Naive thymus-derived CD4-positive, alpha-beta T cell (primary cell): ENCODE results near the gene CXCL1. TPM values are rescaled to one million over a fixed set of nuclear protein-coding genes. Genes with fewer than 3 reads are reported as not detected.
"Not testable (repeated sequence)": the region's sequence is repeated elsewhere in the genome, so short reads cannot be mapped to it uniquely, and the experiment has no call there.

ENCODE experiments used
- ATAC-seq: fragments of 150-1000 bp; cut with Tn5 transposase; 2 replicates; pipeline ENCODE4 v1.10.0; 2021; ENCODE audit warnings: mild to moderate bottlenecking, moderate library complexity
- CTCF ChIA-PET: fragments of 350-600 bp; sonication (Branson Sonifier 250); formaldehyde crosslinking; loops from one replicate; lab custom pipeline; 2021; ENCODE audit warnings: antibody characterized with exemption; lab: Charles Lee
- POLR2A ChIA-PET: fragments of 350-600 bp; sonication (Branson Sonifier 250); formaldehyde crosslinking; loops from one replicate; lab custom pipeline; 2021; ENCODE audit warnings: antibody characterized with exemption, inconsistent platforms; lab: Charles Lee
- DNase-seq, 9 donors: peaks; one replicate each; pipeline versions ENCODE4 v3.0.0 to v3.0.0-alpha.2; 2020 to 2022; ENCODE audit warnings: mixed read lengths in 1 of 9
- H3K27ac ChIP-seq: one replicate; pipeline ENCODE4 v1.7.0; 2013; ENCODE audit warnings: mild to moderate bottlenecking, low read depth, low read length, moderate library complexity
- H3K27me3 ChIP-seq, 2 donors: one replicate each; pipeline ENCODE4 v1.7.0; 2013; ENCODE audit warnings: low read length in 2 of 2, mild to moderate bottlenecking in 2 of 2, moderate library complexity in 2 of 2; ENCODE audit not compliant: control insufficient read depth in 2 of 2, insufficient read depth in 2 of 2
- H3K36me3 ChIP-seq, 3 experiments: 1 replicate in 2 of 3; 2 replicates in 1 of 3; pipeline ENCODE4 v1.7.0; 2013; ENCODE audit warnings: low read length in 3 of 3, mild to moderate bottlenecking in 3 of 3, moderate library complexity in 1 of 3; ENCODE audit not compliant: insufficient read depth in 3 of 3, control insufficient read depth in 2 of 3
- H3K4me1 ChIP-seq, 2 donors: one replicate each; pipeline ENCODE4 v1.7.0; 2013; ENCODE audit warnings: low read length in 2 of 2, mild to moderate bottlenecking in 2 of 2, moderate library complexity in 1 of 2; ENCODE audit not compliant: control insufficient read depth in 2 of 2, insufficient read depth in 2 of 2
- H3K4me3 ChIP-seq: 2 replicates; pipeline ENCODE4 v1.7.0; 2013; ENCODE audit warnings: mild to moderate bottlenecking, low read length
- H3K9me3 ChIP-seq, 3 experiments: 1 replicate in 2 of 3; 2 replicates in 1 of 3; pipeline ENCODE4 v1.7.0; 2013; ENCODE audit warnings: low read length in 3 of 3; ENCODE audit not compliant: control insufficient read depth in 2 of 3
- H3K27ac Mint-ChIP-seq, 9 donors: one replicate each; pipeline ENCODE4 v1.8.0; 2020 to 2022; ENCODE audit warnings: mixed read lengths in 9 of 9, mild to moderate bottlenecking in 8 of 9, moderate library complexity in 5 of 9, inconsistent platforms in 2 of 9
- H3K27me3 Mint-ChIP-seq, 5 donors: one replicate each; pipeline ENCODE4 v1.8.0; 2021 to 2022; ENCODE audit warnings: mixed read lengths in 5 of 5, mild to moderate bottlenecking in 1 of 5
- H3K36me3 Mint-ChIP-seq, 5 donors: one replicate each; pipeline ENCODE4 v1.8.0; 2020 to 2022; ENCODE audit warnings: mixed read lengths in 5 of 5, mild to moderate bottlenecking in 3 of 5, inconsistent platforms in 1 of 5
- H3K4me1 Mint-ChIP-seq, 7 donors: one replicate each; pipeline ENCODE4 v1.8.0; 2020 to 2022; ENCODE audit warnings: mixed read lengths in 7 of 7, mild to moderate bottlenecking in 3 of 7, inconsistent platforms in 1 of 7
- H3K4me3 Mint-ChIP-seq, 10 donors: one replicate each; pipeline ENCODE4 v1.8.0; 2020 to 2022; ENCODE audit warnings: mild to moderate bottlenecking in 10 of 10, mixed read lengths in 10 of 10, moderate library complexity in 6 of 10, inconsistent platforms in 2 of 10
- H3K9me3 Mint-ChIP-seq, 11 donors: one replicate each; pipeline ENCODE4 v1.8.0; 2020 to 2022; ENCODE audit warnings: mixed read lengths in 11 of 11, mild to moderate bottlenecking in 4 of 11, inconsistent platforms in 1 of 11, moderate library complexity in 1 of 11
- intact Hi-C, 2 donors: fragments of 100-400 bp; cut with micrococcal nuclease; formaldehyde crosslinking; loops; one replicate each; pipeline ENCODE4 v1.15.1; 2023
- polyA plus RNA-seq, 2 donors: library from polyadenylated mRNA; unstranded; fragments of 300-500 nt; fragmentation: Illumina TruSeq; gene quantifications; one replicate each; pipeline ENCODE4 v1.2.3, GENCODE V29; 2021
- total RNA-seq, 6 experiments: library from RNA in 5 of 6; stranded (reverse) in 5 of 6; gene quantifications; 1 replicate in 5 of 6; 2 replicates in 1 of 6; pipeline ENCODE4 v1.2.3 and lab custom pipeline; 2021 to 2026

Gene CXCL1
- total and polyA plus RNA-seq, 7 experiments from 2014 or later = 0.56 to 3.3 TPM; not detected in 5

- H3K36me3 Mint-ChIP-seq = no peaks in the 10 kb centered on the region
- POLR2A ChIA-PET = no interaction called here
- intact Hi-C loops = no loop called here
- Histone ChIP-seq H3K9me3 (no peaks in the 10 kb centered on the region), H3K36me3 (no peaks in the 10 kb centered on the region), H3K27ac (no peak overlapping the region), H3K4me1 (no peaks in the 10 kb centered on the region), H3K27me3 (no peaks in the 10 kb centered on the region), H3K4me3 (no peak overlapping the region)
- no peaks in the 10 kb centered on the region for H3K4me1 Mint-ChIP-seq
- DNase-seq (no peak), ATAC-seq (no peak)
- CTCF ChIA-PET = no interaction called here
- H3K4me3 Mint-ChIP-seq = no peak overlapping the region
- H3K27ac Mint-ChIP-seq = no peak overlapping the region
- peaks cover 0 to 4% (median 0%) of the 10 kb centered on the region in 11 donors for H3K9me3 Mint-ChIP-seq
- H3K27me3 Mint-ChIP-seq = no peaks in the 10 kb centered on the region
Measured at GRCh38 chr4:73897380-73898136, 28.4 kb downstream of the CXCL1 start.

DNA sequence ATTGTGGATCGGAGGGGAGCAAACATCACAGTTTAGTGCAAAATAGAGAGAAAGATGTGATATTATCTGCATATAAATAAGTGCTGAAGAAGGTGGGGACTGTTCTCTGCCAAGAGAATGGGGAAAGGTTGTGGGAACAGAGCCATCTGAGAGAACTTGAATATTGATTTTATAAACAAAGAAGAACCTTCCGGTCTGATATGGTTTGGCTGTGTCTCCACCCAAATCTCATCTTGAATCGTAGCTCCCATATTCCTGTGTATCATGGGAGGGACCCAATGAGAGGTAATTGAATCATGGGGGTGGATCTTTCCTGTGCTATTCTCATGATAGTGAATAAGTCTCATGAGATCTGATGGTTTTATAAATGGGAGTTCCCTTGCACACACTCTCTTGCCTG, 30.1 kb downstream of the CXCL1 start:
- H3K4me3 Mint-ChIP-seq, DNase-seq, intact Hi-C loops, H3K4me1 ChIP-seq, H3K27ac Mint-ChIP-seq, CTCF ChIA-PET, H3K4me3 ChIP-seq, H3K36me3 ChIP-seq, H3K9me3 ChIP-seq, H3K36me3 Mint-ChIP-seq, H3K27me3 ChIP-seq, H3K27me3 Mint-ChIP-seq, ATAC-seq, POLR2A ChIA-PET, H3K27ac ChIP-seq, H3K4me1 Mint-ChIP-seq, H3K9me3 Mint-ChIP-seq: not testable (repeated sequence)

- no peak for ATAC-seq
- CTCF ChIA-PET = no interaction called here
- H3K4me3 Mint-ChIP-seq = no peak overlapping the region
Measured at GRCh38 chr4:73901031-73901430, 31.8 kb downstream of the CXCL1 start.

GRCh38 chr4:73902038-73902637, 32.9 kb downstream of the CXCL1 start:
- POLR2A ChIA-PET = interaction anchor here (0.6 kb wide), 1 partner anchor 445 kb away, joined by 3 read pairs; no protein-coding TSS in a partner anchor
- Histone ChIP-seq H3K27me3 (no peaks in the 10 kb centered on the region), H3K27ac (no peak overlapping the region), H3K4me3 (no peak overlapping the region), H3K9me3 (no peaks in the 10 kb centered on the region), H3K4me1 (no peaks in the 10 kb centered on the region), H3K36me3 (no peaks in the 10 kb centered on the region)
- no peak for DNase-seq
- Mint-ChIP-seq H3K4me3 (no peak overlapping the region), H3K36me3 (no peaks in the 10 kb centered on the region), H3K27ac (no peak overlapping the region), H3K9me3 (peaks cover 0 to 5% (median 2%) of the 10 kb centered on the region in 11 donors), H3K4me1 (no peaks in the 10 kb centered on the region), H3K27me3 (no peaks in the 10 kb centered on the region)
- CTCF ChIA-PET = no interaction called here
- ATAC-seq = no peak
- intact Hi-C loops = no loop called here

More at GRCh38 chr4:73901031-73901430, 31.8 kb downstream of the CXCL1 start:
- POLR2A ChIA-PET = no interaction called here
- no peak for DNase-seq
- intact Hi-C loops = no loop called here
- no peaks in the 10 kb centered on the region for H3K4me1 Mint-ChIP-seq
- Histone ChIP-seq H3K4me3 (no peak overlapping the region), H3K36me3 (no peaks in the 10 kb centered on the region), H3K9me3 (no peaks in the 10 kb centered on the region), H3K27me3 (no peaks in the 10 kb centered on the region), H3K27ac (no peak overlapping the region), H3K4me1 (no peaks in the 10 kb centered on the region)
- H3K9me3 Mint-ChIP-seq = peaks cover 0 to 4% (median 0%) of the 10 kb centered on the region in 11 donors
- H3K36me3 Mint-ChIP-seq = no peaks in the 10 kb centered on the region
- H3K27ac Mint-ChIP-seq = no peak overlapping the region
- H3K27me3 Mint-ChIP-seq = no peaks in the 10 kb centered on the region

- H3K27ac Mint-ChIP-seq = no peak overlapping the region
- Histone ChIP-seq H3K4me1 (no peaks in the 10 kb centered on the region), H3K4me3 (no peak overlapping the region), H3K27ac (no peak overlapping the region), H3K36me3 (no peaks in the 10 kb centered on the region), H3K9me3 (no peaks in the 10 kb centered on the region), H3K27me3 (no peaks in the 10 kb centered on the region)
- intact Hi-C loops = no loop called here
- H3K27me3 Mint-ChIP-seq = no peaks in the 10 kb centered on the region
- H3K4me3 Mint-ChIP-seq = no peak overlapping the region
- ATAC-seq = no peak
- H3K36me3 Mint-ChIP-seq = no peaks in the 10 kb centered on the region
- DNase-seq = no peak
- H3K4me1 Mint-ChIP-seq = no peaks in the 10 kb centered on the region
- ChIA-PET POLR2A (no interaction called here), CTCF (no interaction called here)
- H3K9me3 Mint-ChIP-seq = peaks cover 0 to 10% (median 3%) of the 10 kb centered on the region in 11 donors
Measured at GRCh38 chr4:73902817-73903547, 33.8 kb downstream of the CXCL1 start.

DNA sequence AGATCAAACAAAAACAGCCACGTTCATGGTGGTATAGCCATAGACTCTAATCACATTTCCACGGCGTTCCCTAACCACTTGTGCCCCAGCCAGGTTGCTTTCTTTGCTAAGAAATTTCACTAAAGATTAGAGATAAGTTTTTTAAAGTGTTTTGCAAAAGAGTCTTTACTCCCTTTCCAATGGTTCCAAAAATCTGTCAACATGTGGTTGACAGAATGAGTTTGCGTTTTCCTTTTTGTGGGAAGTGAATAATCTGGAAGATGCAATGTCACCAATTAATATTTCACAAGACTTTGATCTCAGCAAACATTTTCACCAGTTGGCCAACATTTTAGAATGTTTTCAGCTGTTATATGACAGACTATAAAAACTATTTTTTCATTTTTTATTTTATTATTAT, 35.3 kb downstream of the CXCL1 start:
- H3K36me3 ChIP-seq = no peaks in the 10 kb centered on the region
- peaks cover 0 to 10% (median 3%) of the 10 kb centered on the region in 11 donors for H3K9me3 Mint-ChIP-seq
- no peaks in the 10 kb centered on the region for H3K9me3 ChIP-seq
- H3K4me1 Mint-ChIP-seq = no peaks in the 10 kb centered on the region
- no peak overlapping the region for H3K4me3 Mint-ChIP-seq
- no peaks in the 10 kb centered on the region for H3K36me3 Mint-ChIP-seq
- DNase-seq (no peak), ATAC-seq (no peak)
- no peak overlapping the region for H3K27ac Mint-ChIP-seq
- intact Hi-C loops = no loop called here
- ChIA-PET POLR2A (no interaction called here), CTCF (no interaction called here)
- H3K4me3 ChIP-seq = no peak overlapping the region
- no peaks in the 10 kb centered on the region for H3K27me3 Mint-ChIP-seq
- no peak overlapping the region for H3K27ac ChIP-seq
- no peaks in the 10 kb centered on the region for H3K4me1 ChIP-seq
- no peaks in the 10 kb centered on the region for H3K27me3 ChIP-seq
